GM10266 (cell line): ENCODE data around the gene GATA5.
A peak's percentile ranks its signal among the peaks of the same experiment; 100 is the strongest.

Experiments
- DNase-seq: peaks from one replicate; pipeline ENCODE4 v3.0.0; 2012; ENCODE audit errors: extremely low spot score
- TF ChIP-seq, protein P1 (sequence below): IDR thresholded peaks from 2 replicates; pipeline ENCODE4 v1.5.1; 2012; ENCODE audit warnings: mild to moderate bottlenecking, low read depth; ENCODE audit not compliant: control insufficient read depth, insufficient read depth; ENCODE audit errors: missing control alignments

Gene GATA5

DNA sequence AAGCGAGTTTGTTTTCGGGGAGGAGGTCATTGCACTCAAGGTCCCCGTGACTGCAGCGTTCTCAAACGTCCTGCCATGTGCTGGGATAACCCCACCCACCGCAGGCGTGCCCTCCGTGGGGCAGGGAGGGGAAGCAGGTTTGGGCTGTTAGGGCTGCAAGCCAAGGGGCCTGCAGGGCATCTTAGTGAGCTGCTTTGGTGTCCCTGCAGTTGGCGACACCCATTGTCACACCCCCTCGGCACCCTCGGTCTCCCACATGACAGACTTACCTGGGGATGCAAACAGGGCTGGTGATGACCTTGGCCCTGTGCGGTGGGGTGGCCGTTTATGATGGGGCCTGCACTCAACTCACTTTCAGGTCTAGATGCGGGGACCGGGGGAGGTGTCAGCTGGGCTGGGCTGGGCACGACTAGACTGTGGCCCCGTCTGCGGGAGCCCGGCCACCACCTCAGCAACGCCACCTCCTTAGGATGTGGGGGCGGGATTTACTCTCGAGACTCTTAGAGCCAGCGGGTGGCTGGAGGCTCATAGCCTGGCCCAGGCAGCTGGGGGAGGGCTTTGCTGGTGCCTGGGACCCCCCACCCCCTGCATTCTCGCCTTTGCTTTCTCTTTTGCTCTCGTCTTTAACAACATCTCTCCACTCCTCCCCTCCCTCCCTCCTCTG is 6.5 kb upstream of the GATA5 start:
- TF ChIP-seq, protein P1, sequence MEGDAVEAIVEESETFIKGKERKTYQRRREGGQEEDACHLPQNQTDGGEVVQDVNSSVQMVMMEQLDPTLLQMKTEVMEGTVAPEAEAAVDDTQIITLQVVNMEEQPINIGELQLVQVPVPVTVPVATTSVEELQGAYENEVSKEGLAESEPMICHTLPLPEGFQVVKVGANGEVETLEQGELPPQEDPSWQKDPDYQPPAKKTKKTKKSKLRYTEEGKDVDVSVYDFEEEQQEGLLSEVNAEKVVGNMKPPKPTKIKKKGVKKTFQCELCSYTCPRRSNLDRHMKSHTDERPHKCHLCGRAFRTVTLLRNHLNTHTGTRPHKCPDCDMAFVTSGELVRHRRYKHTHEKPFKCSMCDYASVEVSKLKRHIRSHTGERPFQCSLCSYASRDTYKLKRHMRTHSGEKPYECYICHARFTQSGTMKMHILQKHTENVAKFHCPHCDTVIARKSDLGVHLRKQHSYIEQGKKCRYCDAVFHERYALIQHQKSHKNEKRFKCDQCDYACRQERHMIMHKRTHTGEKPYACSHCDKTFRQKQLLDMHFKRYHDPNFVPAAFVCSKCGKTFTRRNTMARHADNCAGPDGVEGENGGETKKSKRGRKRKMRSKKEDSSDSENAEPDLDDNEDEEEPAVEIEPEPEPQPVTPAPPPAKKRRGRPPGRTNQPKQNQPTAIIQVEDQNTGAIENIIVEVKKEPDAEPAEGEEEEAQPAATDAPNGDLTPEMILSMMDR: no peak
- DNase-seq: no peak

DNA sequence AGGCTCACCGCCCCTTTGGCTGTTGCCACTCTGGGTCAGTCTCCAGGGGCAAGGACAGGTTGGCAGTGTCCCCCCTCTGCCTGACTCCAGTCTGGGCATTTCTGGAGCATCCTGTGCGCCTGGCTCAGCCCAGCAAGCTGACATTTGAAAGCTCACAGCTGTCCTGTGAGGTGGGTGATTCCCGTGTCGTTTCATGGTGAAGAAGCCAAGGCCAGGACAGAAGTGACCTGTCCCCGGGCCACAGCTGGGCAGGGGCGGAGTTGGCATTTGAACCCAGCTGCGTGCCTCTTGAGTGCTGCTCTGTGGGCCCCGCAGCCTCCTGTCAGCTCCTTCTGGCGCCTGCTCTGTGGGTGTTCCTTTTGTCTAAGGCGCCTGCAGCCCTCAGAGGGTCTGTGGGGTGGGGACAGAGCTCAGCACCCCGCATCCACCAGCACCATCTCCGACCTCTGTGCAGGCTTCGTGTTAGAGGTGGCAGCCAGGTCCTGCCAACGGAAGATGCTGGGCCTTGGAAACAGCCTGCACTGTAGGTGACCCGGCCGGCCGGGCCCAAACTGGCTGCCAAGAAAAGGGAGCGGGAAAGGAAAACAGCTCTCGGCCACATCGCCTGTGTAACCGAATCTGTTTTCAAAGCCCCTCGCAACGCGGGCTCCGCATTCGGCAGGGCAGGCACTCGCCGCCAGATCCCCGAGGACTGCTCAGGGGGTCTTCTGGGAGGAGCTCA is 5.8 kb upstream of the GATA5 start:
- TF ChIP-seq, protein P1: no peak
- DNase-seq: no peak

DNA sequence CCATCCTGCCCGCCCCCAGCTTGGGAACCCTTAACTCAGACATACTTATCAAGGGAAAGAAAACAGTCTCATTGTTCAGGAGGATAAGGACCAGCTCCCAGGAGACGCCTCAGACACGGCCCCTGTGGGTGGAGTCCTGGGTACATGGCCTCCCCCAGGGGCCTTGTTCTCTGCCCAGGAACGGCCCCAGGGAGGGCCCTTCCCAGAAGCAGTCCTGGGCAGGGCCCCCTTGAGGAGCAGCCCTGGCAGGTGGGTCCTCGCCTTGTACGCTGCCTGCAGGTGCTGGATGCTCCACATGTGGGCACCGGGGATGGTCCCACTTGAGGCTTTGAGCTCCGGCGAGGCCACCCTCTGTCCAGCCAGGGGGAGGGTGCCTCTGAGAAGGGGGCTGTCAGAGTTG is 4.5 kb upstream of the GATA5 start:
- DNase-seq: no peak
- TF ChIP-seq, protein P1: no peak

DNA sequence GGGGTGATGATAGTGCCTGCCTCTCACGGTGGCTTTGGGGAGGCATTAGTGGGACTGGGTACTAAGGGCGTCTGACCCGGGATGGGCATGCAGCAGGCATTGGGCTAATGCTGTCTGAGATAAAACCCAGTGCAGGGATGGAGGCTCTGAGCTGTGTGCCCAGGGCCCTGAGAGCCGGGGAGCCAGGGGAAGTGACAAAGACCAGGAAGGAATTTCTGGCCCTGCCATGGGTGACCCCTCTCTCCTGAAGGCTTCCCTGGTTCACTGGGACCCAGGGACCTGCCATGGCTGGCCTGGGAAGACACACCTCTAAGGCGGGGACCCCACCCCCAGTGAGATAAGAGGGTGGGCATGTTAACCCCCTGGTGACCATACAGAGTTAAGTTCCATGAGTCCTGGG is 3.9 kb upstream of the GATA5 start:
- TF ChIP-seq, protein P1: no peak

DNA sequence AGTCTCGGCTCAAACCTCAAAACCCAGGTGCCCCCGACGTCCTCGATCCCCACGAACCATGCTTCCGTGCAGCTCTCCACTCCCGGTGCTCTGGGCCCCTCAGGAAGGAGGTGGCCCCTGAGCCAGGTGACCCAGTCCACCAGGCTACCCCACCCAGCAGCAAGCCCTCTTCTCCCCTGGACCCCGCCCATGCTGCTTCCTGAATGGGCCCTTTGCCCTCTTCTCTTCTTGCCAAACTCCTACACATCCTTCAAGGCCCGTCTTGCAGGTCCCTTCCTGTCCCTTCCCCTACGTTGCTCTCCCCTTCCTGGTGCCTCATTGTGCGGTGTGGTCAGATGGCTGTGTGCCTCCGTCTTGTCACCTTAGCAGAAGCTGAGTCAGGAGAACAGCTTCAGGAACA is 3.4 kb upstream of the GATA5 start:
- DNase-seq: no peak
- TF ChIP-seq, protein P1: no peak

More for the DNA sequence above, 3.9 kb upstream of the GATA5 start:
- DNase-seq: no peak

DNA sequence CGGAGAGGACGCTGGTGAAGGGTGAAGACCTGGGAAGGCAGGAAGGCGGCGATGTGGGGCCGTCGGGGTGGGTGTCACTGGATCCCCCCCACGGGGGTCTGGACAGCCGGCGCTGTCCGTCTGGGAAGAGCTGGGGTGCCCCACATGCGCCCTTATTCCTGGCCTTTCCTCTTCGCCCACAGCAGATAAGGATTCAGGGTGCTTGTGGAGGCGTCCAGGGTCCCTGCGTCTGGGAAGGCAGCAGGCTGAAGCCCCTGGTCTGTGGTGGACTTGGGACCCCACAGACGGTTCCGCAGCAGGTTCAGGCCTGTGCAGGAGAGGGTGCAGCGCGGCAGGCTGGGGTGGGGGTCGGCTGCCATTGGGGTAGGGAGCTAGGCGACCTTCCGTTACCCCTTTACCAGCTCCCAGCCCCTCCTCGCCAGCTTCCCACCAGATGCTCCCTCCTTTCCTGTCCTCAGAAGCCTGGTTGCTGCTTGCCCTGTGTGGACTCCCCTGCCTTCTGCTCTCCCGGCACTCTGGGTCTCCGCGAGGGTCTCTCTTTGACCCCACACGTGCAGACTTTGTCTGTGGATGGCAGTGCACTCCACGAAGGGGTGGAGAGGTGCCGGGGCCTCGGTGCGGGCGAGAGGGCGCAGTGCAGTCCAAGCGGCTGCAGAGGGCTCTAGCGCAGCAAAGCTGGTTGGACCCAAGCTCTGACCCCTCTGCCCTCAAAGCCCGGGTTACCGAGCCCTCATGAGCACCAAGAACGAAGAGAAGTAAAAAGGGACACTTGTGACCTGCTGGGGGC is 2.1 kb upstream of the GATA5 start:
- TF ChIP-seq, protein P1: peak; percentile 7
- DNase-seq: no peak
